Peyer's patch (tissue), 4 donors: ENCODE measurements around the gene GGA1.

ENCODE experiments used
- POLR2A ChIP-seq, 2 donors: fragments of 450-650 bp; IDR thresholded peaks; one replicate each; pipeline ENCODE4 v1.5.1; 2017; ENCODE audit warnings: antibody characterized with exemption in 2 of 2, mild to moderate bottlenecking in 2 of 2, moderate library complexity in 2 of 2
- TF ChIP-seq, protein P1 (sequence below), 6 experiments: fragments of 450-650 bp in 4 of 6; fragments of 200-600 bp in 2 of 6; sonication (generic) in 1 of 6; IDR thresholded peaks; one replicate each; pipeline ENCODE4 v1.5.1; 2017 to 2019; ENCODE audit warnings: antibody characterized with exemption in 6 of 6, mild to moderate bottlenecking in 3 of 6, moderate library complexity in 1 of 6

DNA sequence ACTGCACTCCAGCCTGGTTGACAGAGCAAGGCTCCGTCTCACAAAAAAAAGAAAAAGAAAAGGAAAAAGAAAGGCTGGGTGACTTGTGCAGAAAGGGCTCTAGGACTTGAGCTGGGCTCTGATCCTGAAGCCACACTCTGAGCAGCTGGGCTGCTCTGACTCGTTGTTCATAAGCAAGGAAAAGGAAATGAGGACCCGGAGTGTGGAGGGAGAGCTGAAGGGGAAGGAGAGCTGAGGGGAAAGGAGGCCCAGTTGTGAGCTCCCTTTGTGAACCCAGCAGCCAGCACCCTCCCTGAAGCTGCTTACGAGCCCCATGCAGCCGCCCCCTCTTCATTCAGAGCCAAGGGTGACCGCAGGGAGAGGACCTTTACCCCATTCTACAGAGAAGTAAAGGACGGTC, 18.5 kb downstream of the GGA1 start:
- TF ChIP-seq, protein P1, sequence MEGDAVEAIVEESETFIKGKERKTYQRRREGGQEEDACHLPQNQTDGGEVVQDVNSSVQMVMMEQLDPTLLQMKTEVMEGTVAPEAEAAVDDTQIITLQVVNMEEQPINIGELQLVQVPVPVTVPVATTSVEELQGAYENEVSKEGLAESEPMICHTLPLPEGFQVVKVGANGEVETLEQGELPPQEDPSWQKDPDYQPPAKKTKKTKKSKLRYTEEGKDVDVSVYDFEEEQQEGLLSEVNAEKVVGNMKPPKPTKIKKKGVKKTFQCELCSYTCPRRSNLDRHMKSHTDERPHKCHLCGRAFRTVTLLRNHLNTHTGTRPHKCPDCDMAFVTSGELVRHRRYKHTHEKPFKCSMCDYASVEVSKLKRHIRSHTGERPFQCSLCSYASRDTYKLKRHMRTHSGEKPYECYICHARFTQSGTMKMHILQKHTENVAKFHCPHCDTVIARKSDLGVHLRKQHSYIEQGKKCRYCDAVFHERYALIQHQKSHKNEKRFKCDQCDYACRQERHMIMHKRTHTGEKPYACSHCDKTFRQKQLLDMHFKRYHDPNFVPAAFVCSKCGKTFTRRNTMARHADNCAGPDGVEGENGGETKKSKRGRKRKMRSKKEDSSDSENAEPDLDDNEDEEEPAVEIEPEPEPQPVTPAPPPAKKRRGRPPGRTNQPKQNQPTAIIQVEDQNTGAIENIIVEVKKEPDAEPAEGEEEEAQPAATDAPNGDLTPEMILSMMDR (IDR thresholded peaks at IDR 0.05) = no peak
- TF ChIP-seq POLR2A (IDR thresholded peaks at IDR 0.05) = no peak
